GM19238 (cell line): ENCODE data around the gene PACRG.

Source experiments
- DNase-seq: peaks from one replicate; pipeline ENCODE4 v3.0.0; 2011; ENCODE audit warnings: low spot score; ENCODE audit not compliant: insufficient read length

The PACRG gene

GRCh38 chr6:163327165-163327880, 599.5 kb downstream of the PACRG start:
- no peak for DNase-seq

DNA sequence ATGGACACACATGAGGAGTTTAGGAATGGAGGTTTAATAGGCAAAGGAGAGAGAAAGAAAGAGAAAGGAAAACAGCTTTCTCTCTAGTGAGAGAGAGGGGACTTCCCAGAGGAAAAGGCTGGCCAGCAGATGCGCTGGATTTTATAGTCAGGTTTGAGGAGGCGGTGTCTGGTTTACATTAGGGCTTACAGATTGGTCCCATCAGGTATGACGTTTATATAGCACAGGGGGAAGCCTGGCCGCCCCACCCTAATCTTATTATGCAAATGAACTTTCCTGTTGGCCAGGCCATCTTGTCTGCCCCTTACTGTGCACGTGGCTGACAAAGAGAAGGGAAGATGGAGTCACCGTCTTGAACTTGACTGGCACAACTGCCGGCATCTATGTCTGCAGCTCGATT, 600.1 kb downstream of the PACRG start:
- DNase-seq = no peak

DNA sequence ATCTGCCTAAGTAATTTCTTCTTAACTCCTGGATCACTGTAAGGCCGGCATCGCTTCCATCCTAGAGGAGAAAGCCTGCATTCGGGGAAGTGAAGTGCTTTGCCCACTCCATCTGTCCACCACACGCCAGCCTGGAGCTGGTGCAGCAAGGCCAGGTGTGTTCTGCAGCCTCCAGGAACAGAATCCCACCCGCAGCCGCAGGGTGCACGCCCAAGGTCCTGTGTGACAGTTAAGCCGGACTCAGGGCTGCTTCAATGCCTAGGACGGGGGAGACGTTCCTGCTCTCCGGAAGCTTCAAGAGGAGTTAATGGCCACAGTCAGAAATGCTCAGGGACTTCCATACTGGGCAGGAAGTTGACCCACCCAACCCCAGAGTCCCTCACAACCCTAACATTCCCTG, 600.6 kb downstream of the PACRG start:
- DNase-seq = no peak

GRCh38 chr6:163329991-163330390, 602.2 kb downstream of the PACRG start:
- DNase-seq = no peak

GRCh38 chr6:163331245-163331644, 603.5 kb downstream of the PACRG start:
- no peak for DNase-seq

- DNase-seq = no peak
These were observed 604.8 kb downstream of the PACRG start for GRCh38 chr6:163332575-163332974.

DNA sequence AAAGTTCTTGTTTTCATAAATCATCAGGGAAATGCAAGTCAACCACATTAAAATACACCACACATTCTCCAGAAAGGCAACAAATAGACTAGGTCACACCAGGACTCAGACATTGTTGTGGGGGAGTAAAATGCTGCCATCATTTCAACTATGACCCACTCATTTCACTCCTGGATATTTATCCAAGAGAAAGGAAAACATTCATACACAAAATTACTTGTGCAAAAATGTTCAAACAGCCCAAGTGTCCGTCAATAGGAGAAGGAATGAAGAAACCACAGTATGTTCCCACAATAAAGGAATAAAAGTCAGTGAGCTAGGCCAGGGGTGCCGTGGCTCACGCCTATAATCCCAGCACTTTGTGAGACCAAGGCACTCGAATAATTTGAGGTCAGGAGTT, 605.3 kb downstream of the PACRG start:
- DNase-seq = no peak

DNA sequence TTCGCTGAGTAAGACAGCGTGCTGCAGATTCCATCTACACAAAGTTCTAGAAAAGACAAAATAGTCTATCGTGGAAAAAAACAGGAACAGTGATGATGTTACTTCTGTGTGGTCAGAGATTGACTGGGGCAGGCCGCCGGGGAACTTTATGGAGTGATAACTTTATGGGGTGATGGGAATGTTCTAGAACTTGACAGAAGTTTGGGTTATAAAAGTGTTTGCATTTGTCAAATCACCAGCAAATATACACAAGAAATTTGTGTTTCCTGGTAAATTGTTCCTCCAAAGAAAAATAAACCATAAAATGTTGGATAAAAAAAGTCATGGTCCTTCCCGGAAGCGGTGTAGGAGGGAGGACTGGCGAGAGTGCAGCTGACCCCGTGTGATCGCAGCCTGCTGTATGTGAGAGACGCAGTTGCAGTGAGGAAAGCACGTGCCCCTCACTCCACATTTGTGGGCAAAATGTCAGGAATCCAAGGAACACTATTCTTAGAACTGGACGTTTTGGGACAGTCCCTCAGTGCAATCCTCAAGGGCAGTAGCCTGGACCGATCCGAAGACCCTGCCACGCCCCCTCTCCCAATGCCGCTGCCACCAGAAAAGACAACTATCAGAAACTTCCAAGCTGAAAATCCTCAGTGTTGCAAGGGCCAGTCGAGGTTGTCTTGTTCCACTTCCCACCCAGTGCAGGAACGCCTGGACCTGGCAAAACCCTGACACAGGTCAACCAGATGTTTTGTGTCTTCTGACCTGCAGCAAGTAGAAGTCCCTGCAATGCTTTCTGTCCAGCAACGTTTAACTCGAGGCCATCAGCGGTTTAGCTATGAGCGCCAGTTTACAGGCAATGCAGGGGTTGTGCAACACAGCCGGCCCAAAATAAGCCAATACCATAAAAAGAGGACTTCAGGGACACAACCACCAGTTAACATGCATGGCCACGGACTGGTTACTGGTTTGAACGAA, 606.2 kb downstream of the PACRG start:
- no peak for DNase-seq

DNA sequence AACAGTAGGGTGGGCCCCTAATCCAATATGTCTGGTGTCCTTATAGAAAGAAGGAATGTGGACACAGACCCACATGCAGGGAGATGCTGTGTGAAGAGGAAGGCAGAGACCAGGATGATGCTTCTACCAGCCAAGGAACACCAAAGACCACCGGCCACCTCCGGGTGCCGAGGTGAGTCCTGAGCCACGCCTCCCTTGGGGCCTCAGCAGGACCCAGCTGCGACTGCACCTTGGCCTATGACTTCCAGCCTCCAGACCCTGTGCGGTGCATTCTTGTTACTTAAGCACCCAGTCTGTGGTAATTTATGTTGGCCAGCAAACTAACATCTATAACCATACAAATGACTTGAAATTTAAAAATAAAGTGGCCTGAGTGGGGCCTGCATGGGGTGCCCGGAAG, 607.3 kb downstream of the PACRG start:
- DNase-seq = no peak

- no peak for DNase-seq
These were observed 608.1 kb downstream of the PACRG start for GRCh38 chr6:163335671-163336545.

GRCh38 chr6:163336961-163337360, 609.2 kb downstream of the PACRG start:
- DNase-seq = no peak

GRCh38 chr6:163337958-163338357, 610.2 kb downstream of the PACRG start:
- no peak for DNase-seq

GRCh38 chr6:163338671-163339405, 611.1 kb downstream of the PACRG start:
- DNase-seq = no peak

DNA sequence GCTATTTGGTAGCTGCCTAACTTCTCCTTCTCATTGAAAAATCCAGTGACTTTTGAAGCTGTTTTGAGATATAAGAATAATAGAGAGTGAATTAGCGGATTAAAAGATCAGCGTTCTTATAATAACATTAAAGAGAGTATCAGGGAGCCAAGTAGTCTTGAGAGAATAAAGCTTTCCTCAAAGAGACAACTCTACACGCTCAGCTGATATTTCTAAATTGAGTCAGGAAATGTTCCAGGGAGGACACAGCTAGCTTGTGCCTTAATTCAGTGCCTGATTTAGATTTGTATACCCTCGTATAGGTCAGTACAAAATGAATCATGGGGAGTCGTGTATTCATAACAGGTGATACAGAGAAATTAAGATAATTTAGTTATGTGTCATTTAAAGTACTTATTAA, 611.7 kb downstream of the PACRG start:
- no peak for DNase-seq

- DNase-seq = no peak
These were observed 612.6 kb downstream of the PACRG start for GRCh38 chr6:163340201-163340887.

- DNase-seq = no peak
These were observed 613.7 kb downstream of the PACRG start for GRCh38 chr6:163341224-163342061.

DNA sequence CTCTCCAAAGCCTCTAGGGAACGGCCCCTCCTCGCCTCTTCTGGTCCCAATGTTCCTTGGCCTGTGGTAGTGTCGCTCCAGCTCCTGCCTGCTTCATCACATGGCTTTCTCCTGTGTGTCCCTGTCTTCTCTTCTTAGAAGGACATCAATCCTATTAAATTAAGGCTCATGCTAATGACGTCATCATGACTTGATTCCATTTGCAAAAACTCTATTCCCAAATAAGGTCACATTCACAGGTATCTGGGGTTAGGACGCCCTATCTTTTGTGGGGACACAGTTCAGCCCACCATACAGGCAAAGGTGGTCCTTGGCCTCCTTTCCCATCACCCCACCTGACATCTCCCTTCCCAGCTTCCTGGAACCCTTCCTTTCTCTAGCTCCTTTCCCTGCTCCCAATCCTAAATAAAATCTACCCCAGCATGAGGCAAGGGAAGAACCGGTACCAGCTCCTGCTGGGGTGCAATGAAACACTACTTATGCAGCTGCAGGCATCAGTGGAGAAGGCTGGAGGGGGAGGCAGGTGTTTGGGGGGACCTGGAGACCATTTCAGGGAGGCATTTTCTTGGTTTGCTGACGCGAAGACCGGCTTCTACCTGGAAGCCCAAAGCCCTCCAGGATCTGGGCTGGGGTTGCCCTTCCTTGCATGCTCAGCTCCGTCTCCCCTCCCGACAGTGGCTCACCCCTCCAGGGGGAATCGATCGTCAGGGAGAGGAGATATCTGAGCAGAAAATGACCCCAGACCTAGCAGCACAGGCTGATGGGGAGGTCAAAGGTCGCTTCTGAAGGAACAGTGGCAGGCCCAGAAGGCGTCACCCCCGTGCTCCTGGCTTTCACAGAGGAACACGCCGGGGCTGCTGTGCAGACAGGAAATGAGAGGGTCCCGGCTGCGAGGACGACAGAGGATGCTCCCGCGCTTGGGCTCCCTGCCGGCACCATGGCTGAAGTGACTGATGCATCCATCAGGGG, 615.1 kb downstream of the PACRG start:
- DNase-seq = no peak

- no peak for DNase-seq
These were observed 615.8 kb downstream of the PACRG start for GRCh38 chr6:163343609-163344008.
